Caco-2 (cell line): ENCODE results near the gene OLFML1. TPM values are rescaled to one million over a fixed set of nuclear protein-coding genes. Genes with fewer than 3 reads are reported as not detected.

Source experiments
- BruUV-seq: library from RNA; stranded (reverse); fragments of 400-500 nt; replicated peaks from 2 replicates; lab custom pipeline; 2021; lab: Mats Ljungman, UMichigan
- CTCF ChIA-PET: fragments of 300-600 bp; sonication (Branson Sonifier 250); formaldehyde crosslinking; loops from one replicate; lab custom pipeline; 2022; ENCODE audit warnings: antibody characterized with exemption; lab: Charles Lee
- POLR2A ChIA-PET: fragments of 300-600 bp; sonication (Branson Sonifier 250); formaldehyde crosslinking; loops from one replicate; lab custom pipeline; 2022; ENCODE audit warnings: antibody characterized with exemption; lab: Charles Lee
- DNase-seq, 2 experiments: peaks; one replicate each; pipeline versions ENCODE4 v3.0.0 to v3.0.0-alpha.2; 2020 to 2022
- H3K27me3 ChIP-seq: replicated peaks from 2 replicates; pipeline ENCODE4 v1.6.0; 2011; ENCODE audit warnings: low read length; ENCODE audit not compliant: control insufficient read depth, insufficient read depth
- H3K36me3 ChIP-seq: 2 replicates; pipeline ENCODE4 v1.5.1; 2011; ENCODE audit warnings: low read length; ENCODE audit not compliant: control insufficient read depth, insufficient read depth
- H3K4me1 ChIP-seq: fragments of 250-450 bp; sonication (Bioruptor Pico); 2 replicates; pipeline ENCODE4 v1.5.1; 2020; ENCODE audit warnings: mild to moderate bottlenecking
- H3K4me3 ChIP-seq: 2 replicates; pipeline ENCODE4 v1.5.1; 2011; ENCODE audit warnings: low read depth, mild to moderate bottlenecking, control low read depth, low read length
- H3K9me3 ChIP-seq: fragments of 250-450 bp; sonication (Bioruptor Pico); 2 replicates; pipeline ENCODE4 v1.5.1; 2020; ENCODE audit warnings: mild to moderate bottlenecking, moderate library complexity
- H3K27ac Mint-ChIP-seq: one replicate; pipeline ENCODE4 v1.8.0; 2022; ENCODE audit warnings: mixed read lengths; ENCODE audit not compliant: unreplicated experiment
- H3K27me3 Mint-ChIP-seq: one replicate; pipeline ENCODE4 v1.8.0; 2022; ENCODE audit warnings: mixed read lengths; ENCODE audit not compliant: insufficient read depth, unreplicated experiment
- H3K36me3 Mint-ChIP-seq: one replicate; pipeline ENCODE4 v1.8.0; 2022; ENCODE audit warnings: mild to moderate bottlenecking, mixed read lengths; ENCODE audit not compliant: insufficient read depth, unreplicated experiment
- H3K4me1 Mint-ChIP-seq: one replicate; pipeline ENCODE4 v1.8.0; 2022; ENCODE audit warnings: low read depth, mixed read lengths; ENCODE audit not compliant: unreplicated experiment
- H3K4me3 Mint-ChIP-seq: one replicate; pipeline ENCODE4 v1.8.0; 2022; ENCODE audit warnings: mild to moderate bottlenecking, moderate library complexity, mixed read lengths; ENCODE audit not compliant: unreplicated experiment
- H3K9me3 Mint-ChIP-seq: one replicate; pipeline ENCODE4 v1.8.0; 2022; ENCODE audit warnings: mixed read lengths; ENCODE audit not compliant: unreplicated experiment
- CTCF ChIP-seq, 2 experiments: fragments of 200-600 bp in 1 of 2; IDR thresholded peaks; 1 replicate in 1 of 2; 2 replicates in 1 of 2; pipeline versions ENCODE4 v1.5.1 to v1.8.0; 2011 to 2022; ENCODE audit warnings: antibody characterized with exemption in 1 of 2, control low read depth in 1 of 2, inconsistent platforms in 1 of 2, low read depth in 1 of 2, low read length in 1 of 2, mild to moderate bottlenecking in 1 of 2, moderate library complexity in 1 of 2; ENCODE audit not compliant: insufficient read depth in 1 of 2, severe bottlenecking in 1 of 2, unreplicated experiment in 1 of 2
- intact Hi-C: fragments of 100-400 bp; cut with micrococcal nuclease; formaldehyde crosslinking; loops from one replicate; pipeline ENCODE4 v1.10.0; 2022; ENCODE audit not compliant: unreplicated experiment
- total RNA-seq: library from RNA; stranded (reverse); gene quantifications from 2 replicates; pipeline ENCODE4 v1.2.3, GENCODE V29; 2022

The OLFML1 gene
- total RNA-seq, 1 experiment from 2014 or later: 1.8 TPM

DNA sequence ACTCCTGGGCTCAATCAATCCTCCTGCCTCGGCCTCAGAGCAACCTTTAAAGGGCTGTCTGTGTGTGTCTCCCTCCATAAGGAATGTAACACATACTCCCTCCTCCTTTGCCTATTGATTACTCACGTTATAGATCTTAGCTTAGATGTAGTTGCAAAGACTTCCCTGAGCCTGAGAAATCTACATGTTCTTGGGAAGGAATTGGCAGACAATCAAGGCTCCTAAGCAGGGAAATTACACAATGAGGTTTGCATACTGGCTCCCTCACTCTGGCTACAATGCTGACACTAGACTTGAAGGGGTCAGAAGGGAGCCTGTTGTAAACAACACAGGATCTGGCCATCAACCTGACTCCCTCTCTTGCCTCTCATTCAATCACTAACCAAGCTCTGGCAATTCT, 5.2 kb upstream of the OLFML1 start:
- intact Hi-C loops: no loop called here
- no peaks in the 10 kb centered on the region for H3K27me3 ChIP-seq
- Mint-ChIP-seq H3K4me1 (peaks cover 9% of the 10 kb centered on the region), H3K9me3 (no peaks in the 10 kb centered on the region), H3K27ac (no peak overlapping the region), H3K4me3 (no peak overlapping the region), H3K27me3 (peaks cover 8% of the 10 kb centered on the region), H3K36me3 (no peaks in the 10 kb centered on the region)
- CTCF ChIA-PET: no interaction called here
- POLR2A ChIA-PET: no interaction called here
- no peaks in the 10 kb centered on the region for H3K9me3 ChIP-seq
- H3K36me3 ChIP-seq: no peaks in the 10 kb centered on the region
- no peak for DNase-seq
- BruUV-seq: no TSS peak
- no peak overlapping the region for H3K4me3 ChIP-seq
- TF ChIP-seq CTCF (IDR thresholded peaks at IDR 0.05; ENCODE audit: insufficient read depth in 1 of 2, low read depth in 1 of 2, low read length in 1 of 2, severe bottlenecking in 1 of 2, unreplicated experiment in 1 of 2): no peak
- peaks cover 14% of the 10 kb centered on the region for H3K4me1 ChIP-seq

- no peak for DNase-seq
- CTCF ChIA-PET: no interaction called here
- intact Hi-C loops: loop anchor here (2.0 kb wide), 1 partner anchor 55 kb away; no protein-coding TSS in a partner anchor
- Histone ChIP-seq H3K4me3 (no peak overlapping the region), H3K9me3 (no peaks in the 10 kb centered on the region), H3K27me3 (no peaks in the 10 kb centered on the region), H3K36me3 (no peaks in the 10 kb centered on the region), H3K4me1 (peaks cover 21% of the 10 kb centered on the region)
- Mint-ChIP-seq H3K27ac (no peak overlapping the region), H3K9me3 (no peaks in the 10 kb centered on the region), H3K4me3 (no peak overlapping the region), H3K36me3 (no peaks in the 10 kb centered on the region), H3K27me3 (no peaks in the 10 kb centered on the region), H3K4me1 (peaks cover 13% of the 10 kb centered on the region)
- no peak for TF ChIP-seq CTCF (IDR thresholded peaks at IDR 0.05; ENCODE audit: insufficient read depth in 1 of 2, low read depth in 1 of 2, low read length in 1 of 2, severe bottlenecking in 1 of 2, unreplicated experiment in 1 of 2)
- BruUV-seq: no TSS peak
- POLR2A ChIA-PET: no interaction called here
Measured at GRCh38 chr11:7484131-7484530, 1.2 kb upstream of the OLFML1 start.

GRCh38 chr11:7484645-7485044, 661 bp upstream of the OLFML1 start:
- H3K4me1 Mint-ChIP-seq: peaks cover 13% of the 10 kb centered on the region
- POLR2A ChIA-PET: no interaction called here

More at GRCh38 chr11:7484645-7485044, 661 bp upstream of the OLFML1 start:
- peak; percentile 54 to 66 for DNase-seq
- no peak overlapping the region for H3K4me3 ChIP-seq
- Mint-ChIP-seq H3K4me3 (no peak overlapping the region), H3K36me3 (no peaks in the 10 kb centered on the region), H3K27me3 (no peaks in the 10 kb centered on the region), H3K27ac (no peak overlapping the region), H3K9me3 (no peaks in the 10 kb centered on the region)
- H3K4me1 ChIP-seq: peaks cover 21% of the 10 kb centered on the region
- CTCF ChIA-PET: no interaction called here
- no peaks in the 10 kb centered on the region for H3K27me3 ChIP-seq
- intact Hi-C loops: loop anchor here (2.0 kb wide), 1 partner anchor 54 kb away; no protein-coding TSS in a partner anchor
- no peaks in the 10 kb centered on the region for H3K9me3 ChIP-seq
- no peaks in the 10 kb centered on the region for H3K36me3 ChIP-seq
- no peak for TF ChIP-seq CTCF (IDR thresholded peaks at IDR 0.05; ENCODE audit: insufficient read depth in 1 of 2, low read depth in 1 of 2, low read length in 1 of 2, severe bottlenecking in 1 of 2, unreplicated experiment in 1 of 2)
- no TSS peak for BruUV-seq
